ENCODE data around the gene CDIP1.

Gene CDIP1

DNA sequence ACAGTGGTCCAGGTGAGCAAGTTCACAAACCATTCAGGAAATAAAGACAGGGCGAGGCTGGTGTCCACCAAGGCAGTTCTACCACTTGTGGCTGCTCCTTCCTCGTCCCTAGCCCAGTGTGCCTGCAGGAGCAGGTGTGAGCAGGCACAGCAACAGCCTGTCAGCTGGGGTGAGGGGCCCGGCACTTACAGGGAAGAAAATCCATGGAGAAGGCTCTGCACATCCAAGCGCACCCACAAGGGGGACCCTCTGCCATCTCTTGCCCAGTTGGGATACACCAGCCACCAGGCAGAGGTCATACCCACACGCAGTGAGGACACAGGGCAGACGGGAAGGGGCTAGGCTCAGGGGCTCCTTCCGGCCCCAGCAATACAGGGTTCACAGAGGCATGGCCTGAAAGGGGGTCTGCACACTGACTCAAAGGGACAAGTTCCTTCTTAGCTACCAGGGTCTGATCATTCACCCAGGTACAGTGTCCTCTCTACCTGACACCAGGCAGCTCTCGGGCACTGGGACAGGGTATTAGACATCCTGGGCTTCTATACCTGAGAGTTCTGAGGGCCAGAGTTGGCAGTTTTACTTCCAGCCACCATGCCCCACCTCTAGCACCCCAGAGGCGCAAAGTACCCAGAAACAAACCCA is 27.0 kb downstream of the CDIP1 start (continued):
- TF ChIP-seq, protein P1, sequence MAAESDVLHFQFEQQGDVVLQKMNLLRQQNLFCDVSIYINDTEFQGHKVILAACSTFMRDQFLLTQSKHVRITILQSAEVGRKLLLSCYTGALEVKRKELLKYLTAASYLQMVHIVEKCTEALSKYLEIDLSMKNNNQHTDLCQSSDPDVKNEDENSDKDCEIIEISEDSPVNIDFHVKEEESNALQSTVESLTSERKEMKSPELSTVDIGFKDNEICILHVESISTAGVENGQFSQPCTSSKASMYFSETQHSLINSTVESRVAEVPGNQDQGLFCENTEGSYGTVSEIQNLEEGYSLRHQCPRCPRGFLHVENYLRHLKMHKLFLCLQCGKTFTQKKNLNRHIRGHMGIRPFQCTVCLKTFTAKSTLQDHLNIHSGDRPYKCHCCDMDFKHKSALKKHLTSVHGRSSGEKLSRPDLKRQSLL (tag by site-specific recombination; IDR thresholded peaks at IDR 0.05), result no peak
- TF ChIP-seq CTCF (tag by site-specific recombination; IDR thresholded peaks at IDR 0.05) (peak; percentile 82), EGR2 (tag by site-specific recombination; IDR thresholded peaks at IDR 0.05; ENCODE audit: low read depth) (no peak), ZNF121 (tag by site-specific recombination; IDR thresholded peaks at IDR 0.05) (no peak), OSR2 (tag by site-specific recombination; IDR thresholded peaks at IDR 0.05) (no peak), ZNF24 (tag by site-specific recombination; IDR thresholded peaks at IDR 0.05) (no peak)
- TF ChIP-seq, protein P2, sequence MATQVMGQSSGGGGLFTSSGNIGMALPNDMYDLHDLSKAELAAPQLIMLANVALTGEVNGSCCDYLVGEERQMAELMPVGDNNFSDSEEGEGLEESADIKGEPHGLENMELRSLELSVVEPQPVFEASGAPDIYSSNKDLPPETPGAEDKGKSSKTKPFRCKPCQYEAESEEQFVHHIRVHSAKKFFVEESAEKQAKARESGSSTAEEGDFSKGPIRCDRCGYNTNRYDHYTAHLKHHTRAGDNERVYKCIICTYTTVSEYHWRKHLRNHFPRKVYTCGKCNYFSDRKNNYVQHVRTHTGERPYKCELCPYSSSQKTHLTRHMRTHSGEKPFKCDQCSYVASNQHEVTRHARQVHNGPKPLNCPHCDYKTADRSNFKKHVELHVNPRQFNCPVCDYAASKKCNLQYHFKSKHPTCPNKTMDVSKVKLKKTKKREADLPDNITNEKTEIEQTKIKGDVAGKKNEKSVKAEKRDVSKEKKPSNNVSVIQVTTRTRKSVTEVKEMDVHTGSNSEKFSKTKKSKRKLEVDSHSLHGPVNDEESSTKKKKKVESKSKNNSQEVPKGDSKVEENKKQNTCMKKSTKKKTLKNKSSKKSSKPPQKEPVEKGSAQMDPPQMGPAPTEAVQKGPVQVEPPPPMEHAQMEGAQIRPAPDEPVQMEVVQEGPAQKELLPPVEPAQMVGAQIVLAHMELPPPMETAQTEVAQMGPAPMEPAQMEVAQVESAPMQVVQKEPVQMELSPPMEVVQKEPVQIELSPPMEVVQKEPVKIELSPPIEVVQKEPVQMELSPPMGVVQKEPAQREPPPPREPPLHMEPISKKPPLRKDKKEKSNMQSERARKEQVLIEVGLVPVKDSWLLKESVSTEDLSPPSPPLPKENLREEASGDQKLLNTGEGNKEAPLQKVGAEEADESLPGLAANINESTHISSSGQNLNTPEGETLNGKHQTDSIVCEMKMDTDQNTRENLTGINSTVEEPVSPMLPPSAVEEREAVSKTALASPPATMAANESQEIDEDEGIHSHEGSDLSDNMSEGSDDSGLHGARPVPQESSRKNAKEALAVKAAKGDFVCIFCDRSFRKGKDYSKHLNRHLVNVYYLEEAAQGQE (tag by site-specific recombination; IDR thresholded peaks at IDR 0.05), result no peak

GRCh38 chr16:4510747-4511426 is 27.7 kb downstream of the CDIP1 start:
- CTCF ChIA-PET, result interaction anchor here (0.6 to 1.6 kb wide), 5 partner anchors 12 to 434 kb away, joined by 3 to 8 read pairs (median 4); no protein-coding TSS in a partner anchor
- POLR2A ChIA-PET, result no interaction called here
- Histone ChIP-seq H3K4me1 (ENCODE audit: control insufficient read depth, insufficient read depth, low read length) (no peaks in the 10 kb centered on the region), H3K9me3 (ENCODE audit: control insufficient read depth, insufficient read depth, low read depth, low read length) (no peaks in the 10 kb centered on the region), H3K4me3 (ENCODE audit: low read depth, low read length) (no peak overlapping the region), H3K27ac (ENCODE audit: extremely low read depth, low read depth, low read length) (no peak overlapping the region), H3K36me3 (ENCODE audit: control insufficient read depth in 2 of 2, insufficient read depth in 1 of 2, low read length in 2 of 2) (peaks cover 0 to 88% of the 10 kb centered on the region in 2 experiments; a peak in 2 of 3 replicates)
- TF ChIP-seq ZNF664 (tag by site-specific recombination; IDR thresholded peaks at IDR 0.05) (peak; percentile 57; the same call in 1 of the 2 replicates), ZNF16 (tag by site-specific recombination; IDR thresholded peaks at IDR 0.05; ENCODE audit: low read depth) (no peak), SP2 (tag by site-specific recombination; IDR thresholded peaks at IDR 0.05) (no peak), ZNF548 (tag by site-specific recombination; IDR thresholded peaks at IDR 0.05) (no peak), KLF1 (tag by site-specific recombination; IDR thresholded peaks at IDR 0.05) (0 out of 2 replicates have a peak, but pooled peaks have one; percentile 33), ZNF184 (tag by site-specific recombination; IDR thresholded peaks at IDR 0.05) (no peak)

- Histone ChIP-seq H3K27ac (ENCODE audit: extremely low read depth, low read depth, low read length) (no peak overlapping the region), H3K36me3 (ENCODE audit: control insufficient read depth in 2 of 2, insufficient read depth in 1 of 2, low read length in 2 of 2) (peaks cover 0 to 92% of the 10 kb centered on the region in 2 experiments; a peak in 2 of 3 replicates), H3K4me1 (ENCODE audit: control insufficient read depth, insufficient read depth, low read length) (no peaks in the 10 kb centered on the region), H3K9me3 (ENCODE audit: control insufficient read depth, insufficient read depth, low read depth, low read length) (no peaks in the 10 kb centered on the region), H3K4me3 (ENCODE audit: low read depth, low read length) (no peak overlapping the region)
- ChIA-PET CTCF (interaction anchor here (0.6 to 1.6 kb wide), 7 partner anchors 11 to 435 kb away, joined by 3 to 8 read pairs (median 4); no protein-coding TSS in a partner anchor), POLR2A (no interaction called here)
- TF ChIP-seq GFI1B (tag by site-specific recombination; IDR thresholded peaks at IDR 0.05) (no peak), ZNF664 (tag by site-specific recombination; IDR thresholded peaks at IDR 0.05) (no peak), ZSCAN5A (tag by site-specific recombination; IDR thresholded peaks at IDR 0.05) (no peak), KLF9 (tag by site-specific recombination; IDR thresholded peaks at IDR 0.05; ENCODE audit: low read depth) (no peak), IKZF3 (tag by site-specific recombination; IDR thresholded peaks at IDR 0.05) (no peak), ZNF202 (tag by site-specific recombination; IDR thresholded peaks at IDR 0.05; ENCODE audit: borderline replicate concordance) (no peak), PRDM1 (tag by site-specific recombination; IDR thresholded peaks at IDR 0.05) (no peak), ZNF658 (tag by site-specific recombination; IDR thresholded peaks at IDR 0.05) (no peak), ZNF654 (tag by site-specific recombination; IDR thresholded peaks at IDR 0.05; ENCODE audit: low read depth) (no peak), SP2 (tag by site-specific recombination; IDR thresholded peaks at IDR 0.05) (no peak), ZNF132 (tag by site-specific recombination; IDR thresholded peaks at IDR 0.05; ENCODE audit: borderline replicate concordance) (no peak), ZSCAN23 (tag by site-specific recombination; IDR thresholded peaks at IDR 0.05) (no peak), EGR2 (tag by site-specific recombination; IDR thresholded peaks at IDR 0.05; ENCODE audit: low read depth) (no peak), TCF7L2 (IDR thresholded peaks at IDR 0.05; ENCODE audit: borderline replicate concordance, low read depth, low read length) (no peak)
Measured at GRCh38 chr16:4510131-4510530, 28.4 kb downstream of the CDIP1 start.
